ENCODE measurements around the gene PHACTR2.
"Not testable (repeated sequence)": the region's sequence is repeated elsewhere in the genome, so short reads cannot be mapped to it uniquely, and the experiment has no call there.

Gene PHACTR2

GRCh38 chr6:143783077-143783476 lies 105.3 kb downstream of the PHACTR2 start:
- no peak overlapping the region for H3K4me3 Mint-ChIP-seq
- H3K27me3 Mint-ChIP-seq = no peaks in the 10 kb centered on the region
- peaks cover 0 to 3% of the 10 kb centered on the region in 2 donors for H3K4me1 Mint-ChIP-seq (ENCODE audit: low read depth in 2 of 2)
- peak overlapping the region in 1 of 2 donors; percentile 15 for H3K27ac Mint-ChIP-seq
- H3K9me3 Mint-ChIP-seq = peaks cover 6 to 8% of the 10 kb centered on the region in 2 donors
- H3K36me3 Mint-ChIP-seq (ENCODE audit: insufficient read depth) = peaks cover 52% of the 10 kb centered on the region
- ATAC-seq (replicated peaks) = no peak
- no peak for DNase-seq

DNA sequence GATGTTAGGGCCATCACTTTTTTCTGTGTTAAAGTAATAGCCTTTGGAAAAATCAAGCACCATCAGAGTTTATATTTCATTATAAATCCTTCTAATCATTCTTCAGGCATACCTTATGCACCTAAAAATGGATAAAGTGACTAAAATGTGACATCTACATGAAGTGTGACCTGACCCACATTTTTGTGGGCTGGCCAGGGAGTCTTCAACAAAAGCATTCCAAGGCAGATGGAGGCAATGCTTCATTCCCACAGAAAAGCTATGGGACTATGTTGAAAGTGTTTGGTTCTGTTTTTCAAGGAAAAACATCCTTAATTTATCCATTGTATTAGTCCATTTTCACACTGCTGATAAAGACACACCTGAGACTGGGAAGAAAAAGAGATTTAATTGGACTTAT lies 106.6 kb downstream of the PHACTR2 start:
- no peak overlapping the region for H3K27ac Mint-ChIP-seq
- H3K4me3 Mint-ChIP-seq = no peak overlapping the region
- no peak for ATAC-seq (replicated peaks)
- no peak for DNase-seq
- no peaks in the 10 kb centered on the region for H3K27me3 Mint-ChIP-seq
- H3K9me3 Mint-ChIP-seq = peaks cover 6 to 8% of the 10 kb centered on the region in 2 donors
- peaks cover 0 to 3% of the 10 kb centered on the region in 2 donors for H3K4me1 Mint-ChIP-seq (ENCODE audit: low read depth in 2 of 2)
- H3K36me3 Mint-ChIP-seq (ENCODE audit: insufficient read depth) = peaks cover 47% of the 10 kb centered on the region

- ATAC-seq (replicated peaks); H3K27me3 Mint-ChIP-seq; DNase-seq; H3K9me3 Mint-ChIP-seq; H3K4me3 Mint-ChIP-seq; H3K27ac Mint-ChIP-seq; H3K4me1 Mint-ChIP-seq (ENCODE audit: low read depth in 2 of 2): not testable (repeated sequence)
- H3K36me3 Mint-ChIP-seq (ENCODE audit: insufficient read depth) = peaks cover 58% of the 10 kb centered on the region
These were observed 108.6 kb downstream of the PHACTR2 start for GRCh38 chr6:143786371-143786770.

DNA sequence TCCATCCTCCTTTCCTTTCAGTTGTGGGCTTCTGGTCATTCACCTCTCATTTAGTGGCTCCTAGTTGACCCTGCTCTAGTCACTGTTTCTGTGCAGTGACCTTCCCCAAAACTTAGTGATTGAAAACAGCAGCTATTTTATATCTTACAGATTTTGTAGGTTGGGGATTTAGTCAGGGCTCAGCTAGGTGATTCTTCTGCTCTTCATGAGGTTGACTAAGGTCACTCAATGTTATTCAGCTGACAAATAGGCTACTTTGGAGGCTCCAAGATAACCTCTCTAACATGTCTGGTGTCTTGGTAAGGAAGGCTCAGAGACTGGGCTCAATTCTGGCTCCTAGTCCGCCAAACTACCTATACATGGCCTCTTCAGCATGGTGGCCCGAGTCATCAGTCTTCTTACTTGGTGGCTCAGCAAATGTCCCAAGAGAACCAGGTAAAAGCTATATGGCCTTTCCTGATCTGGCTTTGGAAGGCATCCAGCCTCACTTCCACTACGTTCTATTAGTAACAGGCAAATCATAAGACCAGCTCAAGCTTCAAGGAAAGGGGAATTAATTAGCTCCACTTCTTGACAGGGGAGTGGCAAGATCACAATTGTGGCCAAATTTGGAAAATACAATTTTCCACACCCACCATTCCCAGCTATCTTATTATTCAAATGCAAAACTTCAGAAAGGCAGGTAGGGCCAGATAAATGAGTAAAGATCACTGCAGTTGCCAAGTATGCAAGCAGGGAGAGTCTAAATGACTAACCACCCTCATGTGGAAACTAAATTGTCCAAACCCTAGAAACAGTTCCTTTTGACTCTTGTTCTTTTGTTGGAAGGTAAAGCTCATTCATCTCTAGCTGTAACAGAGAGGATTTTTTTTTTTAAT lies 114.9 kb downstream of the PHACTR2 start:
- H3K36me3 Mint-ChIP-seq (ENCODE audit: insufficient read depth) = peaks cover 30% of the 10 kb centered on the region
- H3K9me3 Mint-ChIP-seq = no peaks in the 10 kb centered on the region
- no peak overlapping the region for H3K27ac Mint-ChIP-seq

DNA sequence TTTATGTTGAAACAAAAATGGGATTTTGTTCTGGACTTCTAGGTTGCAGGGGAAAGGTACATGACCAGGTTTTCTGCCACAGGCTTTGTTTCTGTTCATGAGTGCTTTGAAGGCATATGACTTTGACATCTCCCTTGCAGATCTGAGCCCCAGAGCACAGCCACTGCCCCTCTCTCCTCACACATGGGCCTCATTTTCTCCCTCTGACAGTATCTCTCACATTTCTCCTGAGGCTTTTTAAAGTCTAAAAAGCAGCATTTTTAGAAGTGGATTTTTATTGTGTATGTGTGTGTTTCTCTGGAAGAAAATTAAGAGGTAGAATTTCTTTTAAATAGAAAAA lies 115.5 kb downstream of the PHACTR2 start:
- ATAC-seq (replicated peaks) (no peak), DNase-seq (no peak)
- Mint-ChIP-seq H3K4me1 (ENCODE audit: low read depth in 2 of 2) (peaks cover 0 to 9% of the 10 kb centered on the region in 2 donors), H3K4me3 (no peak overlapping the region), H3K36me3 (ENCODE audit: insufficient read depth) (peaks cover 24% of the 10 kb centered on the region), H3K9me3 (no peaks in the 10 kb centered on the region), H3K27ac (no peak overlapping the region), H3K27me3 (no peaks in the 10 kb centered on the region)

More for the DNA sequence above, 114.9 kb downstream of the PHACTR2 start:
- H3K4me3 Mint-ChIP-seq = no peak overlapping the region
- peaks cover 0 to 3% of the 10 kb centered on the region in 2 donors for H3K4me1 Mint-ChIP-seq (ENCODE audit: low read depth in 2 of 2)
- DNase-seq = no peak
- no peak for ATAC-seq (replicated peaks)
- no peaks in the 10 kb centered on the region for H3K27me3 Mint-ChIP-seq

DNA sequence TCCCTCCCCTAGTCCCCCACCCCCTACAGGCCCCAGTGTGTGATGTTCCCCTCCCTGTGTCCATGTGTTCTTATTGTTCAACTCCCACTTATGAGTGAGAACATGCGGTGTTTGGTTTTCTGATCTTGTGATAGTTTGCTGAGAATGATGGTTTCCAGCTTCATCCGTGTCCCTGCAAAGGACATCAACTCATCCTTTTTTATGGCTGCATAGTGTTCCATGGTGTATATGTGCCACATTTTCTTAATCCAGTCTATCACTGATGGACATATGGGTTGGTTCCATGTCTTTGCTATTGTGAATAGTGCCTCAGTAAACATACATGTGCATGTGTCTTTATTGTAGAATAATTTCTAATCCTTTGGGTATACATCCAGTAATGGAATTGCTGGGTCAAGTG lies 118.8 kb downstream of the PHACTR2 start:
- H3K9me3 Mint-ChIP-seq, H3K27ac Mint-ChIP-seq: not testable (repeated sequence)
- H3K4me1 Mint-ChIP-seq (ENCODE audit: low read depth in 2 of 2) = peaks cover 8 to 12% of the 10 kb centered on the region in 2 donors

DNA sequence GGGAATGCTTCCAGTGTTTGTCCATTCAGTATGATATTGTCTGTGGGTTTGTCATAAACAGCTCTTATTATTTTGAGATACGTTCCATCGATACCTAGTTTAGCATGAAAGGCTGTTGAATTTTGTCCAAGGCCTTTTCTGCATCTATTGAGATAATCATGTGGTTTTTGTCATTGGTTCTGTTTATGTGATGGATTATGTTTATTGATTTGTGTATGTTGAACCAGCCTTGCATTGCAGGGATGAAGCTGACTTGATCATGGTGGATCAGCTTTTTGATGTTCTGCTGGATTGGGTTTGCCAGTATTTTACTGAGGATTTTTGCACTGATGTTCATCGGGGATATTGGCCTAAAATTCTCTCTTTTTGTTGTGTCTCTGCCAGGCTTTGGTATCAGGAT lies 120.7 kb downstream of the PHACTR2 start:
- not testable (repeated sequence) for H3K9me3 Mint-ChIP-seq; H3K27me3 Mint-ChIP-seq; H3K4me3 Mint-ChIP-seq; H3K36me3 Mint-ChIP-seq (ENCODE audit: insufficient read depth); DNase-seq; ATAC-seq (replicated peaks); H3K27ac Mint-ChIP-seq
- peaks cover 8 to 12% of the 10 kb centered on the region in 2 donors for H3K4me1 Mint-ChIP-seq (ENCODE audit: low read depth in 2 of 2)

More for the DNA sequence above, 118.8 kb downstream of the PHACTR2 start:
- H3K4me3 Mint-ChIP-seq; H3K36me3 Mint-ChIP-seq (ENCODE audit: insufficient read depth); H3K27me3 Mint-ChIP-seq; DNase-seq; ATAC-seq (replicated peaks): not testable (repeated sequence)

DNA sequence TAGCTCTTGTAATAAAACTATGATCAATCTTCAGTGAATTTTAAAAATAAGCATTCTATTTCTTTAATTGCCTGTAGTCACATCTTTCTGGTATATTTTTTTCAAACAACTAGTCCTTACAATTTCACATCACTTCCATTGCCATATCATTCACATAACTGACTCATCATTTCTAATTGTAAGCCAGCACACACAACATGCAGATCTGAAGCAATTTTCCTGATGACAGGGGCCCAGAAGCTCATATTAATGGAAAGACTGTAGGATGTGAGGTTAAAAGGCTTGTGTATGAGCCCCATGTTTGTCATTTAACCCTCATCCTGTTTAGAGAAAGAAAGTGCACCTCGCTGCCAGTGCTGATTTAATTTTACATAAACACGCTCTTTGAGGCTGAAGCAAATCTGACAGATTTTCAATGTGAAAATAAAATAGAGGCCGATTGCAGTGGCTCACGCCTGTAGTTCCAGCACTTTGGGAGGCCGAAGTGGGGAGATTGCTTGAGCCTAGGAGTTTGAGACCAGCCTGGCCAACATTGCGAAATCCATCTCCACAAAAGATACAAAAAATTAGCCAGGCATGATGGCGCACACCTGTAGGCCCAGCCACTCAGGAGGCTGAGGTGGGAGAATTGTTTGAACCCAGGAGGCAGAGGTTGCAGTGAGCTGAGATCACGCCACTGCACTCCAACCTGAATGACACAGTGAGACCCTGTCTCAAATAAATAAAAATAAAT lies 125.2 kb downstream of the PHACTR2 start:
- DNase-seq (no peak), ATAC-seq (replicated peaks) (no peak)
- H3K4me1 Mint-ChIP-seq (ENCODE audit: low read depth in 2 of 2) = peaks cover 5 to 11% of the 10 kb centered on the region in 2 donors
- H3K9me3 Mint-ChIP-seq = peaks cover 0 to 5% of the 10 kb centered on the region in 2 donors
- H3K27me3 Mint-ChIP-seq = no peaks in the 10 kb centered on the region
- H3K27ac Mint-ChIP-seq = peak overlapping the region in 1 of 2 donors; percentile 33
- peaks cover 29% of the 10 kb centered on the region for H3K36me3 Mint-ChIP-seq (ENCODE audit: insufficient read depth)
- H3K4me3 Mint-ChIP-seq = no peak overlapping the region

DNA sequence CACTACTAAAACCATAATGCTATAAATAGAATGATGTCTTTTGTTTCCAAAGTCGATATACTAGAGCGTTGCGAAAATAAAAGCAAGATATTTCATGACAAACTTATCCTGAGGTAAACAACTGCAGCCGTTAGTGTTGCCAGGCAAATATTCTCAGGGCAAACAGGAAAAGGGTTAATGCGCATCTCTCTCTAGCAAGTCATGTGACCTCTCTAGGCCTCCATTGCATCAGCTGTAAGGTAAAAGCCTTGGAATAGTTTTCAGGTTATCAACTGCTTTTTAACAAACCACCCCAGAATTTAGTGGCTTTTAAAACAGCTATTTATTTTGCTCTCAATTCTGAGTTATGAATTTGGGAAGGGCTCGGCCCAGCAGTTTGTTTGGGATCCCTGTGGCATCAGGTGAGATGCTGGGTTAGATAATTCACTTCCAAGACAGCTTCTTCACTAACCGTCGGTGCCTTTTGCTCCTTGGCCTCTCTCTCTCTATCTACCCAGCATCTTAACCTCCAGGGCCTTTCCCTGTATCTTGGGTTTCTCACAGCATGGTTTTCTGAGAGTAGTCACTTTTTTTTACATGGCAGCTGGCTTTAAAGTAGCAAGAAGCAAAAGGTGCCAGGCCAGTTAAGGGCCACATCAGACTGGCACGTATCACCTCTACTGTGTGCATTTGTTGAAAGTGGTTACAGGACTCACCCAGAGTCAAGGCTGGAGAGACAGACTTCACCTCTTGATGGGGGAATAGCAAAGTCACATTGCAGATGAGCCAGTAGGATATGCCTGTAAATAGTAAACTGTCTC lies 126.2 kb downstream of the PHACTR2 start:
- Mint-ChIP-seq H3K27me3 (no peaks in the 10 kb centered on the region), H3K4me3 (no peak overlapping the region), H3K27ac (peak overlapping the region in 1 of 2 donors; percentile 61), H3K9me3 (peaks cover 0 to 4% of the 10 kb centered on the region in 2 donors), H3K36me3 (ENCODE audit: insufficient read depth) (peaks cover 38% of the 10 kb centered on the region), H3K4me1 (ENCODE audit: low read depth in 2 of 2) (peaks cover 3 to 11% of the 10 kb centered on the region in 2 donors)
- DNase-seq (no peak), ATAC-seq (replicated peaks) (no peak)

DNA sequence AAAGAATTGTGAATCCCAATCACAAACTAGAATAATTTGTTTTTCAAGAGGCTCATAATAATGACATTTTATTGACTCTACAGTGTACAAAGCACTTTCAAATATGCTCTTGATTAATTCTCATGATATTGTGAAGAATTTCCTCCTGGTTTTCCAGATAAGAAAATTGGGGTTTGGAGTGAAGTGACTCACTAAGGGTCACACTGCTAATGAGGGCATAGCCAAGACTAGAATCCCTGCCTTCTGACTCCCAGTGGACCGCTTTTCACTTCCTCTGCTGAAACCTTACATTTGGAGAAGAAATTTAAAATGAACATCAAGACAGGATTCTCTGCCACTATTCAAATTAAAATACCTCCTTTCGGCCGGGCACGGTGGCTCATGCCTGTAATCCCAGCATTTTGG lies 127.1 kb downstream of the PHACTR2 start:
- no peak for DNase-seq
- no peak for ATAC-seq (replicated peaks)
- Mint-ChIP-seq H3K27ac (peak overlapping the region; percentile 44 to 61), H3K36me3 (ENCODE audit: insufficient read depth) (peaks cover 41% of the 10 kb centered on the region), H3K9me3 (no peaks in the 10 kb centered on the region), H3K4me3 (no peak overlapping the region), H3K27me3 (no peaks in the 10 kb centered on the region), H3K4me1 (ENCODE audit: low read depth in 2 of 2) (peaks cover 3 to 11% of the 10 kb centered on the region in 2 donors)

DNA sequence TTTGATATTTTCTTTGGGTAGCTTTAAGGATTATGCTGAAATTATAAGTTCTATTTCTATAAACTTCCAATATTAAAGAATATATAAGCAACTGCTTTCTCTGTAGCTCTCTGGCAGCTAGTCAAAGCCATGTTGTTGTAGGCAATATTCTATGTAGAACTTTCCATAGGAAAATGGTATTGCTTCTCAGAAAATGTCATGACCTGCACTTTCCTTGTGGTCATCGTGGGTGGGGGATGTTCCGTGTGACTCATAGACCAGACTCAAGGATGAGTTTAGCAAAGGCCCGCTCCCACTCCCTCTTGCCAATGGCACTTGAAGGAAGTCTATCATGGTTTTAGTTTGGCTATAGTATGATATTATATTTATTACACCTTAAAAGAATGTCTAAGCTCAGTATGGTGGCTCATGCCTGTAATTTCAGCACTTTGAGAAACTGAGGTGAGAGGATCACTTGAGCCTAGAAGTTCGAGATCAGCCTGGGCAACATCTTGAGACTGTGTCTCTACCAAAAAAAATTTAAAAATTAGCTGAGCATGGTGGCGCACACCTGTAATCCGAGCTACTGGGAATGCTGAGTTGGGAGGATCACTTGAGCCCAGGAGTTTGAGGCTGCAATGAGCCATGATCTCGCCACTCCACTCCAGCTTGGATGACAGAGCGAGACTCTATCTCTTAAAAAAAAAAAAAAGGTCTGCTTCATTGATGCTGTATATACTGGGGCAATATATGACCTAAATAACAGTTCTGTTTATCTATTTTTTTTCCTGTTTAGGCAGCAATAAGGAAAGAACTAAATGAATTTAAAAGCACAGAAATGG lies 128.7 kb downstream of the PHACTR2 start:
- Mint-ChIP-seq H3K4me3 (no peak overlapping the region), H3K4me1 (ENCODE audit: low read depth in 2 of 2) (peaks cover under 1 to 3% of the 10 kb centered on the region in 2 donors), H3K36me3 (ENCODE audit: insufficient read depth) (peaks cover 36% of the 10 kb centered on the region), H3K27me3 (no peaks in the 10 kb centered on the region), H3K9me3 (no peaks in the 10 kb centered on the region), H3K27ac (no peak overlapping the region)
- ATAC-seq (replicated peaks) (no peak), DNase-seq (no peak)

DNA sequence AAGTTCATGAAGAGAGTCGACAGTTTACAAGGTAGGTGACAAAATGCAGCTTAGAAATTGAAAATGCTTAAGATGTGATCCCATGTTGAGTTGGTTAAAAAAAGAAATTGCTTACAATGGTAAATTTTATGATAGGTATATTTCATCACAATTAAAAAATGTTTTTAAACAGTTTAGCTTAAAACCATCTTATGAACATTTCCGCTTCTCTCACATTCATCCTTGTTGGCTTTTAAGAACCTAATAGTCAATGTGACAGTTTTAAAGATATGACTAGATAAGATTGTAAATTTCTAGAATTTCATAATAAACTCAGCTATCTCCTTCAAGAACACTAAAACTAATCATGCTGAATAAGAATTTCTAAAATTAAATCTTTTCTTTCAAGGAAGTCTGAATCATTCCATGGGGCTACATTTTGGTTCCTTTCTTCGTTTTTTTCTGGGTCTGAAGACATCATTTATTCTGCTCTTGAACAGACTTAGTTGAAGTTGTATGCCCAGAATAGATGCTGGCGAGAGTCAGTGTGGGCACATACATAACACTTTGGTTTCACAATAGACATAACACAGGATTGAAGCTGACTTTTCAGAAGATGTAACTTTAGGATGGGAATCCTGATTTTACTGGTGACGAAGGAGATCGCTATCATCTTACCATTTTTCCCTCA lies 129.5 kb downstream of the PHACTR2 start:
- no peak for ATAC-seq (replicated peaks)

More for the DNA sequence above, 129.5 kb downstream of the PHACTR2 start:
- H3K36me3 Mint-ChIP-seq (ENCODE audit: insufficient read depth) = peaks cover 36% of the 10 kb centered on the region
- peak overlapping the region in 1 of 2 donors; percentile 47 for H3K27ac Mint-ChIP-seq
- no peak for DNase-seq
- no peak overlapping the region for H3K4me3 Mint-ChIP-seq
- peaks cover 0 to 3% of the 10 kb centered on the region in 2 donors for H3K4me1 Mint-ChIP-seq (ENCODE audit: low read depth in 2 of 2)
- no peaks in the 10 kb centered on the region for H3K9me3 Mint-ChIP-seq
- H3K27me3 Mint-ChIP-seq = no peaks in the 10 kb centered on the region
